WERI-Rb-1 (cell line): ENCODE measurements around the gene HYAL1.
"Not testable (repeated sequence)": the region's sequence is repeated elsewhere in the genome, so short reads cannot be mapped to it uniquely, and the experiment has no call there.

Source experiments
- DNase-seq: peaks from one replicate; pipeline ENCODE4 v3.0.0-alpha.2; 2020
- H3K27ac ChIP-seq: fragments of 250-450 bp; sonication (Bioruptor Pico); 2 replicates; pipeline ENCODE4 v1.5.1; 2020; ENCODE audit warnings: mild to moderate bottlenecking, moderate library complexity
- H3K27me3 ChIP-seq: fragments of 250-450 bp; sonication (Bioruptor Pico); 2 replicates; pipeline ENCODE4 v1.5.1; 2021; ENCODE audit warnings: mild to moderate bottlenecking, low read depth, moderate library complexity; ENCODE audit not compliant: insufficient read depth, severe bottlenecking
- H3K36me3 ChIP-seq: fragments of 250-450 bp; sonication (Bioruptor Pico); 2 replicates; pipeline ENCODE4 v1.5.1; 2020; ENCODE audit warnings: mild to moderate bottlenecking, moderate library complexity
- H3K4me3 ChIP-seq: 2 replicates; pipeline ENCODE4 v1.5.1; 2011; ENCODE audit warnings: low read depth, mild to moderate bottlenecking, control low read depth, low read length
- H3K9me3 ChIP-seq: fragments of 250-450 bp; sonication (Bioruptor Pico); 2 replicates; pipeline ENCODE4 v1.5.1; 2021; ENCODE audit warnings: mild to moderate bottlenecking, moderate library complexity; ENCODE audit not compliant: severe bottlenecking
- TF ChIP-seq, protein P1 (sequence below): IDR thresholded peaks from 2 replicates; pipeline ENCODE4 v1.5.1; 2011; ENCODE audit warnings: low read depth, mild to moderate bottlenecking, control low read depth, inconsistent platforms, low read length

The HYAL1 gene

GRCh38 chr3:50289130-50289529, 14.2 kb downstream of the HYAL1 start:
- peaks cover 36% of the 10 kb centered on the region for H3K36me3 ChIP-seq
- TF ChIP-seq, protein P1, sequence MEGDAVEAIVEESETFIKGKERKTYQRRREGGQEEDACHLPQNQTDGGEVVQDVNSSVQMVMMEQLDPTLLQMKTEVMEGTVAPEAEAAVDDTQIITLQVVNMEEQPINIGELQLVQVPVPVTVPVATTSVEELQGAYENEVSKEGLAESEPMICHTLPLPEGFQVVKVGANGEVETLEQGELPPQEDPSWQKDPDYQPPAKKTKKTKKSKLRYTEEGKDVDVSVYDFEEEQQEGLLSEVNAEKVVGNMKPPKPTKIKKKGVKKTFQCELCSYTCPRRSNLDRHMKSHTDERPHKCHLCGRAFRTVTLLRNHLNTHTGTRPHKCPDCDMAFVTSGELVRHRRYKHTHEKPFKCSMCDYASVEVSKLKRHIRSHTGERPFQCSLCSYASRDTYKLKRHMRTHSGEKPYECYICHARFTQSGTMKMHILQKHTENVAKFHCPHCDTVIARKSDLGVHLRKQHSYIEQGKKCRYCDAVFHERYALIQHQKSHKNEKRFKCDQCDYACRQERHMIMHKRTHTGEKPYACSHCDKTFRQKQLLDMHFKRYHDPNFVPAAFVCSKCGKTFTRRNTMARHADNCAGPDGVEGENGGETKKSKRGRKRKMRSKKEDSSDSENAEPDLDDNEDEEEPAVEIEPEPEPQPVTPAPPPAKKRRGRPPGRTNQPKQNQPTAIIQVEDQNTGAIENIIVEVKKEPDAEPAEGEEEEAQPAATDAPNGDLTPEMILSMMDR = no peak
- H3K4me3 ChIP-seq = no peak overlapping the region

GRCh38 chr3:50288387-50289007, 14.9 kb downstream of the HYAL1 start:
- peaks cover 36% of the 10 kb centered on the region for H3K36me3 ChIP-seq
- no peak overlapping the region for H3K4me3 ChIP-seq
- DNase-seq = no peak
- TF ChIP-seq, protein P1 = no peak
- no peaks in the 10 kb centered on the region for H3K9me3 ChIP-seq
- no peaks in the 10 kb centered on the region for H3K27me3 ChIP-seq
- no peak overlapping the region for H3K27ac ChIP-seq

More at GRCh38 chr3:50289130-50289529, 14.2 kb downstream of the HYAL1 start:
- DNase-seq = no peak
- Histone ChIP-seq H3K27me3 (no peaks in the 10 kb centered on the region), H3K9me3 (no peaks in the 10 kb centered on the region), H3K27ac (no peak overlapping the region)

DNA sequence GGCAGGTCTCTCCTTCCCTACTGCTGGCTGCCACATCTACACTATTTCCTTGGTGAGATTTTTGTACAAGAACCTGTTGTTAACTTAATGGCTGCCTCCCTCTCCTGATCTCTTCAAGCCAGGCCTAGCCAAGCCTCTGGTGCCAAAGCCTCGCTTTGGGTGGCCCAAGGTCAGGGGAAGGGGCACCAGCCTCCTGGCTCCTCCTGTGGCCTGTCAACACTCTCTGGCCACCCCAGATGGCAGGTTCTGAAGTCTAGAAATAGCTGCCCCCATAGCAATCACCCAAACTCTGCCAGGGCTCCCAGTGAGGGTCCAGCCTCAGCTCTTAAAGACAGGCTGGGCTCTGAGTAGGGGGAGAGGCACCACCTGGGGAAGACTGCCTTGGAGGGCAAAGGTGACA, 16.1 kb downstream of the HYAL1 start:
- TF ChIP-seq, protein P1 = no peak
- Histone ChIP-seq H3K9me3 (no peaks in the 10 kb centered on the region), H3K36me3 (peaks cover 36% of the 10 kb centered on the region)

DNA sequence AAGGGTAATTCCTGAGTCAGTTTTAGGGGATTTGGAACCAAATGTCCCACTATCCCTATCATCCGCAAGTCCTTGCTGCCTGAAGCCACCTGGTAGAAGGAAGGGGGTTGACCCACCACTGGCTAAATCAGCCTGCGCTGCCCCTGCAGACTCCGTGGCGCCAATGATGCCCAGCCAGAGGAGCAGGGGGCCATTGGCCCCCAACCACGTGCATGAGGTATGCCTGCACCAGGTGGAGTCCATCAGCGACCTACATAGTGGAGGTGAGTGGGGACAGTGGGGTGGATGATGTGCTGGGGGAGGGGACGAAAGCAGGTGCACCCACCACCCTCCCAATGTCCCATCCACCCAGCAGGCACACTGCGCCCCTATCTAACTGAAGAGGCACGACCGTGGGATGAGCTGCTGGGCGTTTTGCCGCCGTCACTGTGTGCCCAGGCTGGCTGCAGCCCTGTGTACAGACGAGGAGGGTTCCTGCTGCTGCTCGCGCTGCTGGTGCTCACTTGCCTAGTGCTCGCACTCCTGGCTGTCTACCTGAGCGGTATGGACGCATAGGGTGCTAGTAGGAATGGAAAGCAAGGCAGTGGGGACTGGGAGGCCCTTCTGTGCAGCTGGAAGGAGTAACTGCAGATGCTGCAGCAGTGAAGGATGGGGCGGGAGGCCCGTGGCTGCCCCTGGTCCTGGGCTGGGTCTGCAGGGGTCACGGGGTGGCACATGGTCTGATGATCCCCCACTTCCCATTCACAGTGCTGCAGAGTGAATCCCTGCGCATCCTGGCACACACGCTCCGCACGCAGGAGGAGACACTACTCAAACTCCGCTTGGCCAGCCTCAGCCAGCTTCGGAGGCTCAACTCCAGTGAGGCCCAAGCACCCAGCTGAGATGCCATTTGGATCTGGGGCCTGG, 16.8 kb downstream of the HYAL1 start:
- H3K36me3 ChIP-seq = peaks cover 33% of the 10 kb centered on the region
- no peaks in the 10 kb centered on the region for H3K9me3 ChIP-seq
- no peak overlapping the region for H3K4me3 ChIP-seq
- TF ChIP-seq, protein P1 = no peak
- no peak for DNase-seq
- H3K27me3 ChIP-seq = no peaks in the 10 kb centered on the region
- H3K27ac ChIP-seq = no peak overlapping the region

More for the DNA sequence above, 16.1 kb downstream of the HYAL1 start:
- DNase-seq = no peak
- H3K27me3 ChIP-seq = no peaks in the 10 kb centered on the region
- no peak overlapping the region for H3K27ac ChIP-seq
- H3K4me3 ChIP-seq = no peak overlapping the region

DNA sequence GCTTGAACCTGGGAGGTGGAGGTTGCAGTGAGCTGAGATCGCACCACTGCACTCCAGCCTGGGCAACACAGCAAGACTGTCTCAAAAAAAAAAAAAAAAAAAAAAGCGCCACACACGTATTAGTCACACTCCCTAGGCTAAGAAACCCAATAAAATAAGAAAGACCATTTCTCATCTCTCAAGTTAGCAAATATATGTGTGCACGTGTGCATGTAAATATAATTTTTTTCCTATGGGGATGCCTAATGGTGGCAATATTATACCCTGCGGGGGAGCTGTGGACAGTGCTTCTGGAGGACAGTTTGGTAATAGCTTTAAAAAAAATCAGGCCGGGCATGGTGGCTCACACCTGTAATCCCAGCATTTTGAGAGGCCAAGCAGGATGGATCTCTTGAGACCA, 19.3 kb downstream of the HYAL1 start:
- not testable (repeated sequence) for H3K4me3 ChIP-seq, H3K9me3 ChIP-seq, DNase-seq, H3K27me3 ChIP-seq, H3K27ac ChIP-seq
- peaks cover 17% of the 10 kb centered on the region for H3K36me3 ChIP-seq

- H3K27me3 ChIP-seq = no peaks in the 10 kb centered on the region
- H3K27ac ChIP-seq = no peak overlapping the region
- no peaks in the 10 kb centered on the region for H3K36me3 ChIP-seq
- H3K9me3 ChIP-seq = no peaks in the 10 kb centered on the region
- no peak overlapping the region for H3K4me3 ChIP-seq
- no peak for DNase-seq
- TF ChIP-seq, protein P1 = no peak
Observed at GRCh38 chr3:50279255-50280016, 23.9 kb downstream of the HYAL1 start.
